ENCODE results near the gene NECAP2.
"Not testable (repeated sequence)": the region's sequence is repeated elsewhere in the genome, so short reads cannot be mapped to it uniquely, and the experiment has no call there.

The NECAP2 gene

DNA sequence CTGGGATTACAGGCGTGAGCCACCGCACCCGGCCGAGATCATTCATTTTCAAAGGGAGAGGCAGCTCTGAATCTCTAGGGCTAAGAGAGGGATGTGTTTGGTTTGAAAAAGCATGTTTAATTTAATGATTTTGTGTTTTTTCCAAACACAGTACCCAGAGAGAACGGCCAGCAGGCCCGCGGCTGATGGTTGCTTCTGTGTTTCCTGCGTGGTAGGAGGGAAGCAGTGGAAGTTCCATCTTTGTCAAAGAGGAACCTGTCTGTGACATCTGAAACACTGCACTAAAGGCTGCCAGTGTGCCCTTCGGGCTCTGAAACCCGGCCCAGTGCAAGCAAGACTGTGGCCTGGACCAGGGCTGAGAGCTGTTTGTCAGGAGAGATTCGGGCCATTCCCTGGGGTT is 59.9 kb downstream of the NECAP2 start:
- not testable (repeated sequence) for DNase-seq

DNA sequence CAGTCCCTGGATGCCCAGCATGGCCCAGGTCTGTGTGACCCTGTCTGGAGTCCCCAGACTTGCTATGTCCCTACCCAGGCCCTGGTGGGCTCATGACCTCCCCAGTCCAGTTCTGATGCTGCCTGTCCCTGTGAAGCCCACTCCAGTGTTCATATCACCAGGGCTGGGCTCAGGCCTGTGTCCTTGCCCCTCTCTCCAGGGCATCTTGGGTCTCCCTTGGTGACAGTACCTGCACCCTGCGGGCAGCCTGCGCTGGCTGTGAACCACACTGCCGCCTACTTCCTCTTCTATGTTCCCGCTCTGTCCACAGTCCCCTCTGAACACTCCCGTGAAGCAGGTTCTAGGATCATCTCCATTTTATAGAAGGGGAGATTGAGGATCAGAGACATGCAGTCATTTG is 60.5 kb downstream of the NECAP2 start:
- not testable (repeated sequence) for DNase-seq

DNA sequence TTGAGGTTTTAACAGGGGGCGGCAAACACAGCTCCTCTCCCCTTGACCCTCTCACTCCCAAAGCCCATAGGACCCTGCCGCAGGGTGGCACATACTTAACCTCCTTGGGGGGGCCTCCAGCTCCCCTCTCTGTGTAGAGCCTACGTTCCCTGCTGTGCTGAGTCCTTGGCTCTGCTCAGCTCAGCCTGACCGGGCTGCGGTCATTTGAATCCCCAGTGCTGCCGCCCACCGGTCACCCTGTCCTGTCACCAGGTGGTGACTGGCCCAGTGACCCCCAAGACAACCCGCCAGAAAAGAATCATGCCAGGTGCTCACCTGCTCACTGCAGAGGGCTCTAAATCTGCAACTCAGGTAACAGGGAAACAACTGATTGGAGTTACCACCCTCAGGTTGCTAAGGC is 60.9 kb downstream of the NECAP2 start:
- DNase-seq, result not testable (repeated sequence)

DNA sequence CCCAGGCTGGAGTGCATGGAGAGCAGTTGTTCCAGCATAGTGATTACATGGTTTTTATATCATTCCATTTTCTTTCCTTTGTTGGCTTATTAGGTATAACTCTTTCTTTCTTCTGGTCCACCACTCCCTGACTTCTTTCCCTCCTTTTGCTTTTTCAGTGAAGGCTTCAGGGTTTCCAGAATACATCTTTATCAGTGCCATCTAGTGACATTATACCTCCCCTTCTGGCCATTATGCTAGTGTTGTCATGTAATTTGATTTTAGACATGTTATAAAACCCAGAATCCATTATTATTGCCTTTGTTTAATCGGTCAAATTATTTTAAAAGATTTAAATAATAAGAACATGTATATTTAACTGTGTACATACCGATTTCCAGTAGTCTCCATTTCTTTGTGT is 63.0 kb downstream of the NECAP2 start:
- no peak for DNase-seq

DNA sequence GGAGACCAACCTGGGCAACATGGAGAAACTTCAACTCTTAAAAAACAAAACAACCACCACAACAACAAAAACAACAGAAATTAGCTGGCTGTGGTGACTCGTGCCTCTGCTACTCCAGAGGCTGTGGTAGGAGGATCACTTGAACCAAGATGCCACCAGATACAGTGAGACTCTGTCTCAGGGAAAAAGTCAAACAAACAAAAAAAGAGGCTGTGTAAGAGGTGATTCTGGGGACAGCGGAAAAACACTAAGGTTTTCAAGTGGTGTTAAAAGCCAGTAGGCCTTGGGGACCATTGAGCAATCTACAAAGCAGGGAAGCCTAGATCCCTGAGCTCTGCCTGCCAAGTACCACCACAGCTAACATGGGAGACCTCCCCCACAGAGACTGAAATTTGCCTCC is 65.3 kb downstream of the NECAP2 start:
- DNase-seq, result not testable (repeated sequence)

DNA sequence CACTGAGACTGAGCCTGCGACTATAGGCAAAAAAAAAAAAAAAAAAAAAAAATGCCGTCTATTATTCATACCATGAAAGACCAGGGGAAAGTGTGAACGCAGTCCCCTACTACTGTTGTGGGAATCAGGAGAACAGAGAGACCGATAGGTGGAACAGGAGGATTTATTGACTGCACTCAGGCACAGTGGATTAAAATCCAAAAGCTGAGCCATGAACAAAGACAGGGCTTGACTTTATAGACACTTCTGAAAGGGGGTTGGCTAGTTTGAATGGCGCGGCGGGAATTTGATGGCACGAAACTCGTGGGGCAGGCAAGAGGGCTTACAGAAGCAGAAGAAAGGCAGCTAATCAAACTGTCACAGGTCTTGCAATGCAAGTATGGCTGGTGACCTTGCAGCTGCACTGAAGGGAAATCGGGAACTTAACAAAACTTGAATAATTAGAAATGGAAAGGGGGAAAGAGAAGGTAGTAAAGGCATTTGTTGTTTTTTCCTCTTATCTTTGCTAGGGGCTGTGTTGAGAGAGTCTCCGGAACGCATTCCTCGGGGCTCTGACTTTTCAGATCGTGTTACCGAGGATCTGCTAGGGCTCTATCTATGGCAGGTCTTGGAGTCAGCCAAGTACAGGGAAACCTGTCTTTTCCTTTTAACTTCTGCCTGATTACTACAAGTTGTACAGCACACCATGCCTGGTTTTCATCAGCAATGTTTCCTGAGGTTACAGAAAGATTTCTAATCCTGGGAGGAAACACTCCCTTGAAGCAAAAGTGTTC is 66.0 kb downstream of the NECAP2 start:
- DNase-seq, result not testable (repeated sequence)

DNA sequence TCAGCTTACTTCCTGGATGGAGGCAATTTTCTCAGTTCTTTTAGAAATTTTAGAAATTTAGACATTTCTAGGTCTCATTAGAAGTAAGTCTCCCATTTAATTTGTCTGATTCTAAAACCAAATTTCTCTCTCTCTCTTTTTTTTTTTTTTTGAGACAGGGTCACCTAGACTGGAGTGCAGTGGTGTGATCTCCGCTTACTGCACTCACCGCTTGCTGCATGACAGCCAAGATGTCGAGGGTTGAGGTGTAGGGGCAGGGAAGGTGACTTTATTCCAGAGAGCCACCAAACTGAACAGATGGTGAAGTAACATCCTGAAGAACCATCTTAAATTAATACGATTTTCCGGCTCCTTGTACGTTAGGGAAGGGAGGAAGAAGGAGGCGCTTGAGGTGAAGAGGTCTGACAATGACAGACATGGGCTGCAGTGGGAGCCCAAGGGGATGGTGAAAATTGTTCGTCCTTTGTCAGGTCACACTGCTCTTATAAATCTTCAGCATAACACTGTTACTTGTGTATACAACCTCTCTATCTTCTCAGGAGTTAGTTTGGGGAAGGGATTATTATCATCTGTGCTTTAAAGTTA is 68.4 kb downstream of the NECAP2 start:
- DNase-seq, result not testable (repeated sequence)
